ENCODE data around the gene WDR20. TPM values are rescaled to one million over a fixed set of nuclear protein-coding genes. Genes with fewer than 3 reads are reported as not detected.

The WDR20 gene
- total RNA-seq, 2 donors from 2014 or later = 34.1 to 35.5 TPM

DNA sequence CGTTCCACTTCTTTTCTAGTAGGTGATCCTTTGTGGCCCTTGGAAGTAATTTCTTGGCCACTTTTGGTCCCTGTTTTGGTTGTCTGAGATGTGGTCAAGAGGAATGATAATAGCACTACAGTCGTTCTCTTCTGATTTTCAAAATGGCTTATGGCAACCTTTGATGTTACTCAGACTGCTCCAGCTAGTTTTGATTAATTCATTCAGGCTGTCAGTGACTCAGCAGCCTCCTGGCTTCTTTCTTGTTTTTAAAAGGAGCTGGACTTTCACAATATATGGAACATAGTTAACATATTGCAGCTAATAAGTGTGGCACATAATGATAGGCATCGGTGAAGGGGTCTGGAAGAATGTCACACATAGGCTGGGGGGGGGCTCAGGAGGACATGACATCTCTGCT is 47.3 kb downstream of the WDR20 start:
- DNase-seq (no peak), ATAC-seq (no peak)
- intact Hi-C loops (cut with DNase I, micrococcal nuclease) = no loop called here

DNA sequence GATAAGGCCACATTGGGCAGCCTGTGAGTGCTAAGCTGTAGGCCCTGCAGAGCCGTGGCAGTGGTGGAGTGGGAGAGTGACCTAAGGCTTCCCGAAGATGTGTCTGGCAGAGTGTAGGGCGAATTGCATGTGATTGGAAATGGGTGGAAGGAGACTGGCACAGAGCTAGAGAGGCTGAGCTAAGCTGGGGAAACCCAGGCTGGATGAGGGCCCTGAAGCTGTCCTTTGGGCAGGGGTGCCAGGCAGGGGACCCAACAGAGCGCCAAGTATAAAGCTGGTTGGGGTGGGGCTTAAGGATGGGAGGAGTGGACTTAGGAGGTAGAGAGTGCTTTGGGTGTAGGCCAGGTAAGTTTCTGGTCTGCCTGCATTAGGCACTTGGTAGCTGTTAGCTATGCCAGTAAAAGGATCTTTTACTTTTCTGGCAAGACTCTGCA is 47.9 kb downstream of the WDR20 start:
- intact Hi-C loops (cut with DNase I, micrococcal nuclease) = no loop called here
- ATAC-seq (no peak), DNase-seq (no peak)

DNA sequence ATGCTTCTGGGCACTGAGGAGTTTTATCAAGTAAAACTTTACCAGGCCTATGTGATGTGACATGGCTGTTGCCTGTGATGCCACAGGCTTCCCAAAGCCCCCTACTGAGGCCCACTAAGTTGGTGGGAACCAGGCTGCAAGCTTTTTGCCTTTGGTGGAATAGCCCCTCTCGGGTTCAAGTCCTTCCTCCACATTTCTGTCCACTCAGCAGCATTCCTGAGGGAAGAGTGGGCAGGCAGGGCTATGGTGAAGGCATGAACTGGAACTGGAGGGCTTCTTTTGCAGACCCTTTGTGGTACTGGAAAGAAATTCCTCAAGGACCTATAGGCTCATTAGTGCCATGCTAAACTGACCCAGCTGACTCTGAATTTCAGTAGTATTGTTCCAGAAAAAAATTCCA is 48.5 kb downstream of the WDR20 start:
- no peak for DNase-seq

DNA sequence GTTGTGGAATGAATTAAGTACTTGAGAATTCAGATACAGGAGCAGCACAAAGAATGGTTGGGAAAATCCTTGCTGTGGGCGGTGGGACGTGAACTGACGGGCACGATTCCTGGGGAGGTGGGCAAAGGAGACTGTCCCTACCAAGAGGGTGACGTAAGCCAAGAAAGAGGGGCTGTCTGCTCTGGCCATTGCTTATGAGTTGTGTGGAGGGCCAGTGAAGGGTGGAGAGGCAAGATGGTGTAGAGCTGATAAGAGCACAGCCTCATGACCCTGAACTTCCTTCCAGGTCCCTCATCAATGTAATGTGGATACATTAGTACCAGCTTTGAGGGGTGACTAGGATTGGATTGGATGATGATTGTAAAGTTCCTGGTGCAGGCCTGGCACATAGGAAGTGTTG is 50.2 kb downstream of the WDR20 start:
- intact Hi-C loops (cut with DNase I, micrococcal nuclease) = no loop called here
- no peak for DNase-seq
- no peak for ATAC-seq

More for the DNA sequence above, 48.5 kb downstream of the WDR20 start:
- intact Hi-C loops (cut with DNase I, micrococcal nuclease) = no loop called here
- no peak for ATAC-seq

DNA sequence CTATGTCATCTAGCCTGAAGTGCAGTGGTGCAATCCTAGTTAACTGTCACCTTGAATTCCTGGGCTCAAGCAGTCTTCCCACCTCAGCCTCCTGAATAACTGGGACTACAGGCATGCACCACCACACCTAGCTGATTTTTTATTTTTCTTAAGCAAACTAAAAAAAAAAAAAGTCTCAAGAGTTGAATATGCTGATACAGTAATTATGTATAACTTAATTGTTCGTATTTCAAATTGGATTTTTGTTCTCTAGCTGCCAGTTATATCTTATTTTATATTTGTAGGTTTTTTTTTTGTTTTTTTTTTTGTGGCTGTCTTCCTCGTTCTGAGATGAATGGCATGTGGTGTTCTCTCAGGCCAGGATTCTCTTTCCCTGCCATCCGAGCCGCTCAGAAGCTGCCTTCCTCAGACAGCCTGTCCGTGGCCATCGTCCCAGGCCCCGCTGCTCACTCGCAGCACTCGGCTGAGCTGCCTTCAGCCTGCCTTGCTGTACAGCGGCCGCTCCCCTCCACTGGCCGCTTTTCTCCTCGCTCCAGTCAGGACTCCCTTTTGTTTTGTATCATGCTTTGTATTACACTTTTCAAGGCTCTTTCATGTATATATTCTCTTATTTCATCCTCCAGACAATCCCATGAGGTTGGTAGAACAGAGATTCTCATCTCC is 53.3 kb downstream of the WDR20 start:
- ATAC-seq (no peak), DNase-seq (no peak)
- intact Hi-C loops (cut with DNase I, micrococcal nuclease) = no loop called here

DNA sequence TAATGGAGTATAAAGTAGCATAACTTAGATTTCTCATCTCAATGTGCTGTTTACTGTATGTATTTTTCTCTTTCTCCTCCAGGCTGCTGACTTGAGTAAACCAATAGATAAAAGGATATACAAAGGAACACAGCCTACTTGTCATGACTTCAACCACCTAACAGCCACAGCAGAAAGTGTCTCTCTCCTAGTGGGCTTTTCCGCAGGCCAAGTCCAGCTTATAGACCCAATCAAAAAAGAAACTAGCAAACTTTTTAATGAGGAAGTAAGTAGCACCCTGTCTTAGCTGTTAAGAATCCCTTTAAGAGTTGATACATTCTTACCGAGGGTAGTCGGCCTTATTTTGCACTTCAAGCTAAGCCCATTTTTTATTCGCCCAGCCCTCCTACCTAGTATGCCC is 55.2 kb downstream of the WDR20 start:
- intact Hi-C loops (cut with DNase I, micrococcal nuclease) = no loop called here
- DNase-seq (no peak), ATAC-seq (no peak)

DNA sequence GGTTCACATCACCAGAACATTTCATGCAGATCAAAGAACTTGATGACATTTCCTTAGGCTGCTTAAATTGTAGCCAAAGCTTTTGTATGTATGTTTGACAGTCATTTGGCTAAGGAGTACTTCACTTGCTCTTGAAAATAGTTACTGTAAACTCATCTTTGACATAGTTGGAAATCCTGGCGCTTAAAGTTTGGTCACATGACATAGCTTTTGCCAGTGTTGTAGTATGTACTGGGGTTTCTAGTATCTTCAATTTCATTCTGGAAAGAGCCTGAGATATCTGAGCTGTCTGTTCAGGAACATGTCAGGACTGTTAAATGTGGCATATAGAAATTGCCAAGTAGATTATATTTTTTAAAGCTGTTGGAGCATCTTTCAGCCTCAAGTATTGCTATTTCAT is 55.7 kb downstream of the WDR20 start:
- intact Hi-C loops (cut with DNase I, micrococcal nuclease) = no loop called here
- DNase-seq (no peak), ATAC-seq (no peak)

DNA sequence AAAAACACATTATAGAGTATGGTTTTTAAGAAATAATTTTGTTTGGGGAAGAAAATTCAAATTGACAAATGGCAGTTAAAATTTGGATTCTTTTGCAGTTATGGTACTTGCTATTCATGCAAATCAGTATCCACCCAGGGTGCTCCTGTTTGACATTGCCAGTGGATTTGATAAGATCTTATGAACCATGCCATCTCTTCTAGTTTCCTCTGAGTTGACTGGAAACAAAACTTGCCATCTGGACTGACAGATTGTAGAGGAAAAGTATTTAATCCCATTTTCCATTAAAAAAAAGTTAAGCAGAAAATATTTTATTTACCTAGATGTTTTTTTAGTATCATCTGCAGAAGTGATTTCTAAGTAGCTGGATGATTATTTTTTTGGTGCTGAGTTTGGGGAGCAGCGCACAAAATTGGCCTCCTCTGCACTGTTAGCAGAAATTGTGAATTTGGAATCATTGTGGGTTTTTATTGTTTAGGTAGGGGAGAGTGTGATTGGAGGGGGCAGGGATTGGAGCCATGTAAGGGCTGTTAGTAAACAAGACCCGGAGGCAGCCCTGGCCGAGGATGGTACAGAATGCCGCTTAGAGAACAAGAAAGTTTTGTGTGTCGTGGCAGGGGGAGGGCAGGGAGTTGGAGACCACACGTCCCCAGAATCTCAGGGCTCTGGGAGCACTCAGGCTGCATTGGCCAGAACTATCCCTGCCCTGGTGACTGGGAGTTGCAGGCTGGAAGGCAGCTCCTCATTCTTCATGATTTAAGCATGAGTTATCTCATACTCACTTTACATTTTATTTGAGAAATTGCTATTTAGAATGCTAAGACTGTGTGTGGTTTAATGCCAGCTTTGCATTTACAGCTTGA is 56.6 kb downstream of the WDR20 start:
- DNase-seq = no peak
- no peak for ATAC-seq
- intact Hi-C loops (cut with DNase I, micrococcal nuclease) = no loop called here

DNA sequence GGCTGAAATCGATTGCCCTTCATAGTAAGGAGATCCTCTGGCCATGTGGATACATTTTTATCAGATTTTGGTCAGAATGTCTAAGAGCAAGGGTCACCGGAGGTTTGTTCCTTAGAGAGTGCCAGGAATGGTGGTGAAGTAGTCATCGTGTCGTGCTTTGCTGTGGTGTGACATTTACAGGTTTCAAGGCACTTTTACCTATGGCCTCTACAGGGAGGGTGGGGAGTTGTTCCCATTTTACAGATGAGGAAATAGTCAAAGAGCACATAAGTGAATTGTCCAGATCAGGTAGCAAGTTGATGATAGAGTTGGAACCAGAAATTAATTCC is 57.2 kb downstream of the WDR20 start:
- ATAC-seq (no peak), DNase-seq (no peak)
- intact Hi-C loops (cut with DNase I, micrococcal nuclease) = no loop called here

DNA sequence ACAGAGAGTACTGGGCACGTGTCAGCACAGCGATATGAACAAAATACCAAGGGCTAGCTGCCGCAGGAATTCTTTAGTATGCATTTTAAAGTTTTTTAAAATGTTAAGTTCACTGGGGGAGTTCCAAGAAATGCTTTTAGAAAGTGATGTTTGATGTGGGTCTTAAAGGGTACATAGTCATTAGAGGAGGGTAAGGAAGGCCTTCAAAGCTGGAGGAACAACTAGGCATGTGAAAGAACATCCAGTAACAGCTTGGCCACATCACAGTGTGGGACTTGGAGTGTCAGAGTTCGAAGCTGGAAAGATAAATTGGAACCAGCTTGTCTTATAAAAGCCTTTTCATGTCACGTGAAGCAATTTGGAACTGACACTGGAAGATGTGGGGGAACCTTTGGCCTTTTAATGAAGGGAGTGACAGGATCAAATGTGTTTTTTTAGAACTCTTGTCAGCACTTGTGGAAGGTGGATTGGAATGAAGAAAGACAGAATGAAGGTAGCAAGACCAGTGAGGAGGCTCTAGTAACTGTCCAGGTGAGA is 57.7 kb downstream of the WDR20 start:
- DNase-seq (no peak), ATAC-seq (no peak)
- intact Hi-C loops (cut with DNase I, micrococcal nuclease) = no loop called here

DNA sequence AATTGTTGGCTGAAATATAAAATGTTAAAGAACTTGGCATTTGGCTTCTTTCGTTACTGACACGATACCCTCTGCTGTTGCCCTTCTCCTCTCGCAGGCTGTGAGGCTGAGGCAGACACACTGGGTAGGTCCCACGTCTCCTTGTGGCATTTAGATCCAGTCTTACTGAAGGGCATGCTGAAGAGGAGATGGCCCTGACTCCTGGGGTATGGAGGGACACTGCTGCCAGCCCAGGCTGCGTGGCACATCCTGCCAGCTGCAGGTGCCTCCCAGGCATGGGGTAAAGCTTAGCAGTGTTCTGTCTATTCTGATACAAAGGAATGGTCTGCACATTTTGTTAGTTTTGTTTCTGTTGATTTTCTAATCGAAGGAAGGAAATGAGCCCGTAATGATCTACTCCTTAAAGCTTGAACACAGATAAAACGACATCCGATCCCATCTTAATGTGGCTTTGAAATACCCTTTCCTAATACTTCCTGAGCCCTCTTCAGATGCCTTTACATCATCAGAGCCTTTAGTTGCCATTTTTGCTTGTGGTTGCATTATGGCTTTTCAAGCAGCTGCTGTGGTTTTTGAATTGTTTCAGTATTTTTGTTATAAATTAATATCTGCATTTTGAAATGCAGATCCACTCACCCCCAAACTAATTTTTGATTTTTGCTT is 61.1 kb downstream of the WDR20 start:
- no peak for DNase-seq
- no peak for ATAC-seq
- intact Hi-C loops (cut with DNase I, micrococcal nuclease) = no loop called here

DNA sequence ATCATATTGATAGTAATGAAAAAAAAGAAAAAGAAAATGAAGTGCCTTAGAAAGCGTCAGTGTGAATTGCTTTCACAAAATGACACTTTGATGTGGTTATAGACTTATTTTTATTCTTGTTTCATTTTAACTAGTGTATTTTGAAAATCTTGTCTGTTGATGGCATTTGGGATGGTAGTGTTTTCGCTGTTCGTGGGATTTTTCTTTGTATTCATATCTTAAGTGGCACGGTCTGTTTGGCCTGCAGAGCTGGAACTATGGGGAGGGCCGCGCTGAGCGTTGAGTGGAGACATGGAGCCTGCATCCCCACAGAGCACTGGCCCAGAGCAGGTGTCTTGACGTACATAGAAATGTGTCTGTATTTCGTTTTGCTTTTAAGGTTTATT is 61.6 kb downstream of the WDR20 start:
- ATAC-seq = no peak

DNA sequence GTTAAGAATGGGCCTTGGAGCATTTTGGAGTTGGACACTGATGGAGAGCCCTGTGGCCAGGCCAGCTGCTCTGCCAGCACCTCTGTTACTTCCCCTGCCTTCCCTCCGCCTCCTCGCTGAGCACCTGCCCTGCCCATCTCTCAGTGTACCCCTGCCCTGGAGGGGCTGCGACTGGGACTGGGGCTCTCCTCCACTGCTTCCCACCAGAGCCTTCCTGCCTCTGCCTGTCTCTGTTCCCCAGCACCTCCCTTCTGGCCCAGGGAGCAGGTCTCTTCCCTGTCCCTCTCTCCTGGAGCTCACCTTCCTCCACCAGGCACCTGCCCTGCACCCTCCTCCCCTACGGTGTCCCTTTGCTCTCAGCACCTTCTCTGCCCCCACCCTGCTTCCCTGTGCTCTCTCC is 62.1 kb downstream of the WDR20 start:
- DNase-seq (no peak), ATAC-seq (no peak)
- intact Hi-C loops (cut with DNase I, micrococcal nuclease) = no loop called here

More for the DNA sequence above, 61.6 kb downstream of the WDR20 start:
- intact Hi-C loops (cut with DNase I, micrococcal nuclease) = no loop called here
- DNase-seq = no peak

DNA sequence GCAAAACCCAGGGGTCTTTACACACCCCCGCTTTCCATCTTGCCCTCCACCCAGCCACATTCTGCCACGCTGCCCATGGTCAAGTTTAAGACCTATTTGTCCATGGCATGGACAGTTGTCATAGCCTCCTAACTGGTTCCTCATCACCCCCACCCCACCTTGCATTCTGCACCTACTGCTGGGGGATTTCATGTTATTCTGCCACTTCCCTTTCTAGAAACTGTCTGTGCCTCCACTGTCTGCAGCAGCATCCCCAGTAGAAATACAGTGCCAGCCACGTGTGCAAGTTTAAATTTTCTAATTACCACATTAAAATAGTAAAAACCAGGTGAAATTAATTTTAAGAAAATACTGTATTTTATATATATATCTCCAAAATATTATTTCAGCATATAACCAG is 63.2 kb downstream of the WDR20 start:
- intact Hi-C loops (cut with DNase I, micrococcal nuclease) = no loop called here
- no peak for DNase-seq
- no peak for ATAC-seq

DNA sequence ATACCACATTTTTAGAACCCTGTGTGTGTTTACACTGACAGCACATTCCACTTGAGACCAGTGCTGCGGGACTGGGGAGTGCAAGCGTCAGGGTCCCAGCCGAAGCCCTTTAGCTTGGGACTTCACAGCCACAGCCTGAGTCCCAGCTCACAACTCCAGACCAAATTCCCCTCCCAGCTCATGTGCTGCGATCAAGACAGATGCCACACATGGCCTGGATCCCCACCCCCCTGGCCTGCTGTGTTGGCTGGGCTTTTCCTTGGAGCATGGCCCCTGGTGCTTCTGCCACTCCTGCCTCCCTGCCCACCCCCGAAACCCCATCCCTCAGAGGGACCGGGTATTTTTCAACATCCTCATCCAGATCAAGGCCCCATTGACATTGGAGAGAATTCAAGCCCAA is 63.7 kb downstream of the WDR20 start:
- ATAC-seq (no peak), DNase-seq (no peak)
- intact Hi-C loops (cut with DNase I, micrococcal nuclease) = no loop called here

DNA sequence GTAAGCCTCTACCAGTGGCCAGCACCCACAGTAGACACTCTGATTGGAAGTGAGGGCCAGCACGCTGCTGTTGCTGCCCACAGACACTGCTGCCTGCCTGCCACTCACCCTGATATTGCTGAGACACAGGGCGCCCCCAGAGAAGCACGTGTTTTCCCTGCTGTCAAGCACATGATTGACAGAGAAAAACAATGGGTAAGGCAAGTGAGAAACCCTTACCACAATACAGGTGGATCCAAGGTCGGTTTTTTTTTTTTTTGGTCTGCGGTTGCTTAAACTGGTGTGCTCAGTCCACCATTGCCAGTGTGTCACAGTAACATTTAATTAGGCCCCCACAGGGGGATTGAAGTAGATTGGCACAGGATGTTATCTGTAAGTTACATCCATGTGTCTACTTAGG is 65.9 kb downstream of the WDR20 start:
- DNase-seq = no peak
- intact Hi-C loops (cut with DNase I, micrococcal nuclease) = no loop called here
- ATAC-seq = no peak

DNA sequence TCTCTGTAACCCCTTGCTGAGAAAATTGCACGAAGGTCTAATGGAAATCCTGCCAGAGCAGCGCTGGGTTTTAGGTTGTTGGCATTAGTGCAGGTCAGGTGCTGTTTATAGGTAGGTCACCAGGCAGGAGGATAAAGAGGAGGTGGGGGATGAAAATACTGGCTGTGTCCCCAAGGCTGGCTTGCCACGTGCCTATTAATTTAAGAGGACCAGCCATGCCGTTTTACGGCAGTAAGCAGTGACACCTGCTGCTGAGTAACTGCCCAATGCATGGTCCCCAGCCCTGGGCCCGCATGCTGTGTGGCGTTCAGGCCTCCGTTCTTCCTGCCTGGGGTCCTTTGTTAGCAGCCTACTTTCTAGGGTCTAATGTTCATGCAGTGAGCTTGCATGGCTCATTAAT is 67.2 kb downstream of the WDR20 start:
- ATAC-seq (no peak), DNase-seq (no peak)
- intact Hi-C loops (cut with DNase I, micrococcal nuclease) = no loop called here

DNA sequence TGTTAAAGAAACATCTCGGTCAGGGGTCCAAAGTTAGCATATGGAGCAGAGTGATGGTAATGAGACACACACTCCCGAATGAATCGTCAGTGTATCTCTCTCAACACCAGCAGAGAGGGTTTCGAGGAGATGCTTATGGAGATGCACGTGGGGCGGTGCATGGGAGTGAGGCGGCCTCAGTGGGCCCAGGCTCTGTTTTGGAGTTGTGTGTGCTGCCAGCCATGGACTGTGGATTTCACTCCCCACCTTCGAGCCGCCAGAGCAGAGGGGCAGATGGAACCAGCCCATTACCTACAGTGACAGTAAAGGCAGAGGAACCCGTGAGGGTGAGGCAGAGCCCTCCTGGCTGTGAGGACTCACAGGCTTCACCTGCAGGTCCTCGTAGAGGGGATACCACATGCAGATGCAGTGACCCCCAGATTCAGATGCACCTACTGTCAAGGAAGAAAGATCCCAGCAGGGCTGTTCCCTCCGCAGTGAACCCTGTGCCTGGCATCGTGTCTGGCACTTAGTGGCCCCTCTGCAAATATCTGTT is 68.2 kb downstream of the WDR20 start:
- DNase-seq = no peak
- no peak for ATAC-seq
- intact Hi-C loops (cut with DNase I, micrococcal nuclease) = no loop called here

DNA sequence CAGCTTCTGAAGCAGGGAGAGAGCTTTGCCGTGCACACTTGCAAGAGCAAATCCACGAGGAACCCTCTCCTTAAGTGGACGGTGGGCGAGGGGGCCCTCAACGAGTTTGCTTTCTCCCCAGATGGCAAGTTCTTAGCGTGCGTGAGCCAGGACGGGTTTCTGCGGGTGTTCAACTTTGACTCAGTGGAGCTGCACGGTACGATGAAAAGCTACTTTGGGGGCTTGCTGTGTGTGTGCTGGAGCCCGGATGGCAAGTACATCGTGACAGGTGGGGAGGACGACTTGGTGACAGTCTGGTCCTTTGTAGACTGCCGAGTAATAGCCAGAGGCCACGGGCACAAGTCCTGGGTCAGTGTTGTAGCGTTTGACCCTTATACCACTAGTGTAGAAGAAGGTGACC is 69.0 kb downstream of the WDR20 start:
- DNase-seq (no peak), ATAC-seq (no peak)
- intact Hi-C loops (cut with DNase I, micrococcal nuclease) = no loop called here
